ENCODE results near the gene PTTG1.
A peak's percentile ranks its signal among the peaks of the same experiment; 100 is the strongest.

The PTTG1 gene

GRCh38 chr5:160477266-160477970, 55.8 kb downstream of the PTTG1 start:
- Mint-ChIP-seq H3K27ac (peak overlapping the region; percentile 85), H3K9me3 (no peaks in the 10 kb centered on the region), H3K4me3 (no peak overlapping the region), H3K36me3 (peaks cover 17% of the 10 kb centered on the region), H3K4me1 (peaks cover 56% of the 10 kb centered on the region), H3K27me3 (no peaks in the 10 kb centered on the region)
- CTCF ChIA-PET, result interaction anchor here (0.7 to 4.1 kb wide), 3 partner anchors 30 to 38 kb away, joined by 3 to 24 read pairs (median 4); no protein-coding TSS in a partner anchor
- DNase-seq, result no peak

GRCh38 chr5:160478163-160478562, 56.5 kb downstream of the PTTG1 start:
- Mint-ChIP-seq H3K9me3 (no peaks in the 10 kb centered on the region), H3K27me3 (no peaks in the 10 kb centered on the region), H3K4me1 (peaks cover 50% of the 10 kb centered on the region), H3K27ac (peak overlapping the region; percentile 42), H3K4me3 (no peak overlapping the region), H3K36me3 (peaks cover 17% of the 10 kb centered on the region)
- no peak for DNase-seq
- CTCF ChIA-PET, result interaction anchor here (1.1 to 4.1 kb wide), 2 partner anchors 29 to 39 kb away, joined by 4 to 24 read pairs; no protein-coding TSS in a partner anchor

Measured in activated naive CD4-positive, alpha-beta T cell treated with anti-CD3 and anti-CD28 coated beads, Interleukin-2, amount 10 ng/mL, durations not matched to agents 7 days and 5 days (primary cell).